GM10266 (cell line): ENCODE measurements around the gene TMEM43.

Source experiments
- DNase-seq: peaks from one replicate; pipeline ENCODE4 v3.0.0; 2012; ENCODE audit errors: extremely low spot score
- CTCF ChIP-seq: IDR thresholded peaks from 2 replicates; pipeline ENCODE4 v1.5.1; 2012; ENCODE audit warnings: mild to moderate bottlenecking, low read depth; ENCODE audit not compliant: control insufficient read depth, insufficient read depth; ENCODE audit errors: missing control alignments

The TMEM43 gene

GRCh38 chr3:14130230-14130629 lies 5.4 kb downstream of the TMEM43 start:
- no peak for TF ChIP-seq CTCF
- DNase-seq = no peak

GRCh38 chr3:14130707-14131106 lies 5.9 kb downstream of the TMEM43 start:
- no peak for TF ChIP-seq CTCF
- no peak for DNase-seq

GRCh38 chr3:14131134-14131533 lies 6.3 kb downstream of the TMEM43 start:
- no peak for TF ChIP-seq CTCF

GRCh38 chr3:14132120-14132519 lies 7.3 kb downstream of the TMEM43 start:
- no peak for DNase-seq
- TF ChIP-seq CTCF = no peak

More at GRCh38 chr3:14131134-14131533, 6.3 kb downstream of the TMEM43 start:
- DNase-seq = no peak

- no peak for TF ChIP-seq CTCF
- no peak for DNase-seq
Measured at GRCh38 chr3:14132689-14133088, 7.8 kb downstream of the TMEM43 start.

GRCh38 chr3:14133188-14133800 lies 8.4 kb downstream of the TMEM43 start:
- no peak for DNase-seq
- TF ChIP-seq CTCF = no peak

- TF ChIP-seq CTCF = no peak
- no peak for DNase-seq
Measured at GRCh38 chr3:14133876-14134275, 9.0 kb downstream of the TMEM43 start.
